Vagina (tissue), 2 donors: ENCODE results near the gene CPA2. TPM values are rescaled to one million over a fixed set of nuclear protein-coding genes. Genes with fewer than 3 reads are reported as not detected.

ENCODE experiments used
- DNase-seq, 2 donors: peaks; one replicate each; pipeline ENCODE4 v3.0.0-alpha.2; 2017; ENCODE audit errors: extremely low spot score in 2 of 2
- H3K27ac ChIP-seq: fragments of 200-600 bp; sonication (generic); one replicate; pipeline ENCODE4 v1.5.1; 2019
- H3K27me3 ChIP-seq: fragments of 200-600 bp; sonication (generic); one replicate; pipeline ENCODE4 v1.5.1; 2019
- H3K36me3 ChIP-seq, 2 donors: fragments of 200-600 bp; sonication (generic); one replicate each; pipeline ENCODE4 v1.5.1; 2017 to 2019
- H3K4me1 ChIP-seq: fragments of 200-600 bp; sonication (generic); one replicate; pipeline ENCODE4 v1.5.1; 2019
- H3K4me3 ChIP-seq, 2 donors: fragments of 200-600 bp; sonication (generic); 1 replicate in 1 of 2; 2 replicates in 1 of 2; pipeline ENCODE4 v1.5.1; 2016 to 2019
- H3K9me3 ChIP-seq: fragments of 200-600 bp; sonication (generic); one replicate; pipeline ENCODE4 v1.5.1; 2019
- POLR2A ChIP-seq, 2 donors: fragments of 450-650 bp; IDR thresholded peaks; one replicate each; pipeline ENCODE4 v1.6.1; 2017; ENCODE audit warnings: antibody characterized with exemption in 2 of 2, mild to moderate bottlenecking in 2 of 2, moderate library complexity in 2 of 2
- POLR2AphosphoS5 ChIP-seq, 2 donors: sonication (generic); formaldehyde crosslinking; IDR thresholded peaks; one replicate each; pipeline ENCODE4 v1.9.0; 2017; ENCODE audit warnings: antibody characterized with exemption in 2 of 2, mild to moderate bottlenecking in 2 of 2, low read depth in 1 of 2; ENCODE audit not compliant: insufficient read depth in 1 of 2
- intact Hi-C: fragments of 100-400 bp; cut with DNase I; formaldehyde crosslinking; loops from one replicate; pipeline ENCODE4 v1.15.1; 2023
- total RNA-seq: library from RNA; depleted of rRNA; stranded (reverse); fragments of >200 nt; gene quantifications from one replicate; pipeline ENCODE4 v1.2.3, GENCODE V29; 2016
- TF ChIP-seq, protein P1 (sequence below), 3 experiments: fragments of 450-650 bp in 2 of 3; fragments of 200-600 bp in 1 of 3; sonication (generic) in 1 of 3; IDR thresholded peaks; one replicate each; pipeline ENCODE4 v1.5.1; 2017 to 2019; ENCODE audit warnings: antibody characterized with exemption in 3 of 3, mild to moderate bottlenecking in 2 of 3, moderate library complexity in 2 of 3

CPA2 gene
- not detected for total RNA-seq

DNA sequence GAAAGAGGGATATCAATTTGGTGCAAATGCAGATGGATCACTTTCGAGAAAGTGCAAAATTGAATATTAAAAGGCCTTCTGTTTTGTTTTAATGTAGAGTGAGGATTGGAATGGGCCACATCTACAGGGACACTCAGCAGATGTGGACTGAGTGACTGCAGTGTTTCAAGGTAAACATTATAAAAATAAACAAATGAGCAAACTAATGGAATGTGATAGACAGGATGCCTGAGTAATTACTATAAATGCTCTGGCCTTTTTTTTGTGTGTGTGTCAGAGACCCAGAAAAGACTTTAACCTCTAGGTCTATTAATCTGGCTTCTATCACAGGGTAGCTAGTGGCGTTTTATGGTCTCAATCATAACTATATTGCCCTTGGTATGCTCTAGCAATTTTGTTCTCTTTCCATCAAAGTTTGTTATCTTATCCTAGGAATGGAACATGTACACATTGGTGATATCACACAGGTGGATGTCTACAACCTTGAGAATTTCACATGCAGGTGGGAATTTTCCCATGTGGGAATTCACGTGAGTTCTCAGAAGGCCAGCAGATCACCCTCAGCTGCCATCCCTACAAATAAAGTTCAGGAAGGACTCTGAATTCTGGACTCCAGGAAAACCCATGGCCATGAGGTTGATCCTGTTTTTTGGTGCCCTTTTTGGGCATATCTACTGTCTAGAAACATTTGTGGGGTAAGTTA lies at the start of gene CPA2:
TSS of gene CPA2 (plus strand) at position 606 of the 703 bp plus-strand sequence. CDS start at position 625, 19 bp downstream.
- Histone ChIP-seq H3K4me1 (no peaks in the 10 kb centered on the region), H3K36me3 (no peaks in the 10 kb centered on the region), H3K4me3 (no peak within 1 kb of the TSS), H3K27me3 (no peaks in the 10 kb centered on the region), H3K27ac (no peak within 1 kb of the TSS), H3K9me3 (no peaks in the 10 kb centered on the region)
- intact Hi-C loops: no loop called here
- TF ChIP-seq POLR2A (IDR thresholded peaks at IDR 0.05) (no peak), POLR2AphosphoS5 (IDR thresholded peaks at IDR 0.05; ENCODE audit: insufficient read depth in 1 of 2, low read depth in 1 of 2) (no peak)
- TF ChIP-seq, protein P1, sequence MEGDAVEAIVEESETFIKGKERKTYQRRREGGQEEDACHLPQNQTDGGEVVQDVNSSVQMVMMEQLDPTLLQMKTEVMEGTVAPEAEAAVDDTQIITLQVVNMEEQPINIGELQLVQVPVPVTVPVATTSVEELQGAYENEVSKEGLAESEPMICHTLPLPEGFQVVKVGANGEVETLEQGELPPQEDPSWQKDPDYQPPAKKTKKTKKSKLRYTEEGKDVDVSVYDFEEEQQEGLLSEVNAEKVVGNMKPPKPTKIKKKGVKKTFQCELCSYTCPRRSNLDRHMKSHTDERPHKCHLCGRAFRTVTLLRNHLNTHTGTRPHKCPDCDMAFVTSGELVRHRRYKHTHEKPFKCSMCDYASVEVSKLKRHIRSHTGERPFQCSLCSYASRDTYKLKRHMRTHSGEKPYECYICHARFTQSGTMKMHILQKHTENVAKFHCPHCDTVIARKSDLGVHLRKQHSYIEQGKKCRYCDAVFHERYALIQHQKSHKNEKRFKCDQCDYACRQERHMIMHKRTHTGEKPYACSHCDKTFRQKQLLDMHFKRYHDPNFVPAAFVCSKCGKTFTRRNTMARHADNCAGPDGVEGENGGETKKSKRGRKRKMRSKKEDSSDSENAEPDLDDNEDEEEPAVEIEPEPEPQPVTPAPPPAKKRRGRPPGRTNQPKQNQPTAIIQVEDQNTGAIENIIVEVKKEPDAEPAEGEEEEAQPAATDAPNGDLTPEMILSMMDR (IDR thresholded peaks at IDR 0.05): no peak
- DNase-seq: no peak

DNA sequence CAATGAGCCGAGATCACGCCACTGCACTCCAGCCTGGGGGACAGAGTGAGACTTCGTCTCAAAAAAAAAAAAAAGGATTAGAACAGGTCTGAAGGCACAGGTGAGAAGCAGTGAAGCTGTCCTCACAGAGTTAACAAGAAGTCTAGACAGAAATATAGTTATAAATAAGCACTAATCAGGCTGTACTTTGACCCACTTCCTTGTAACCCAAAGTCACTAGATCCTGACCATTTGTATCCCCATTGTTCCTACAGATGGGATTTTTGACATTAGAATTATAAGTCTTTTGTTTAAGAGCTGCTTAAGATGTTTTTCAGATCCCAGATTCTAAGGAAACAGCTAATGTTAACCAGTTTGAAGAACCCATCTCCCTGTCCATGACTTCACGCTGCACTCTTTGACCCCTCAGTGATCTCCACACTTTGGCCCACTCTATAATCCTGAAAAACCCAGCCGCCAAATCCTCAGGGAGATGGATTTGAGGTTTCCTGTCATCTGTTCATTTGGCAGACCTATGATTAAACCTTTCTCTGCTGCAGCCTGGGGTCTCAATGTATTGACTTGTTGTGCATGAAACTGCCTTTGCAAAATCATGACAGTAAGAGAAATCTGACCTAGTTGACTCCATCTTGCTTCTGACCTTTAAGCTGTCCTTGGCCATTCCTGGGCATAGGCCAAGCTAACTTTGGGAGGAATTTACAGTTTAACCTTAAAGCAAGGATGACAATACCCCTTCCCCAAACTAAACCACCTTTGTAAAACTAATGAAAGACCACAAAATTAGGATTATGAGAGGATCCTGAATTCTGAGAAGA lies 47.6 kb upstream of the CPA2 start:
- no peaks in the 10 kb centered on the region for H3K4me1 ChIP-seq
- H3K27ac ChIP-seq: no peak overlapping the region
- no peak overlapping the region for H3K4me3 ChIP-seq
- H3K36me3 ChIP-seq: no peaks in the 10 kb centered on the region
- no peak for DNase-seq
- intact Hi-C loops: no loop called here
- no peak for TF ChIP-seq POLR2AphosphoS5 (IDR thresholded peaks at IDR 0.05; ENCODE audit: insufficient read depth in 1 of 2, low read depth in 1 of 2)
- TF ChIP-seq POLR2A (IDR thresholded peaks at IDR 0.05): no peak
- TF ChIP-seq, protein P1 (IDR thresholded peaks at IDR 0.05): no peak
- H3K27me3 ChIP-seq: no peaks in the 10 kb centered on the region
- H3K9me3 ChIP-seq: no peaks in the 10 kb centered on the region

DNA sequence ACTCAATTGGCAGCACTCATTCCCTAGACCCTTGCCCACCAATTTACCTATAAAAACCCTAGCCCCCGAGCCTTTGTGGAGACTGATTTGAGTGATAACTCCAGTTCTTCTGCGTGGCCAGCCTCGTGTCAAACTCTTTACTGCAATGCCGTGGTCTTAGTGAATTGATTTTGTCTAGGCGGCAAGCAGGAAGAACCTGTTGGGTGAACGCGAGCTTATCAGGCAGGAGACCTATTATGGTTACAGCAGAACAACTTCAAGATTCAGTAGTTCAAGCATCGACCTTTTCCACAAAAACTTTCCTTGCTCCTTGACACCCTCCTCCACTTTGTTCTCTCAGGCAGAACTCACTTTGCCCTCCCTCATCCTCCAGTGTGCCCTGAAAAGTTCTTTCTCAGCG lies 46.8 kb upstream of the CPA2 start:
- no peak overlapping the region for H3K27ac ChIP-seq
- H3K27me3 ChIP-seq: no peaks in the 10 kb centered on the region
- intact Hi-C loops: no loop called here
- no peaks in the 10 kb centered on the region for H3K4me1 ChIP-seq
- no peaks in the 10 kb centered on the region for H3K9me3 ChIP-seq
- DNase-seq: no peak
- no peak for TF ChIP-seq POLR2AphosphoS5 (IDR thresholded peaks at IDR 0.05; ENCODE audit: insufficient read depth in 1 of 2, low read depth in 1 of 2)
- TF ChIP-seq, protein P1 (IDR thresholded peaks at IDR 0.05): no peak
- no peak overlapping the region for H3K4me3 ChIP-seq
- H3K36me3 ChIP-seq: no peaks in the 10 kb centered on the region

DNA sequence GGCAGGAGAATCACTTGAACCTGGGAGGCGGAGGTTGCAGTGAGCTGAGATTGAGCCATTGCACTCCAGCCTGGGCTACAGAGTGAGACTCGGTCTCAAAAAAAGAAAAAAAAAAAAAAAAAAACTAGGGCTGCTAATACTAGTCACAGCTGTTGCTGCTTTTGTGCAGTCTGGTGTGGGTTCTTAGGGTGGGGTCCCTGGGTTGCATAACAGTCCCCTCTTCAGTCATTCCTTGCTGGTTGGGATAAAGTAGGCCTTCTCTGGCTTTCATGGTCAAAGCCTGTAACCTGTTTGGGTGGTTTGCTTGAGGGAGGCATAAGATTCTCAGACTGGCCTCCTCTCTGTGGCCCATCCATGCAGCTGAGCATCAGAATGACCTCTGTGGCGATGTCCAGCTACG lies 44.9 kb upstream of the CPA2 start:
- Histone ChIP-seq H3K27ac (no peak overlapping the region), H3K27me3 (no peaks in the 10 kb centered on the region), H3K4me3 (no peak overlapping the region), H3K4me1 (no peaks in the 10 kb centered on the region), H3K36me3 (no peaks in the 10 kb centered on the region), H3K9me3 (no peaks in the 10 kb centered on the region)
- TF ChIP-seq, protein P1 (IDR thresholded peaks at IDR 0.05): no peak
- TF ChIP-seq POLR2AphosphoS5 (IDR thresholded peaks at IDR 0.05; ENCODE audit: insufficient read depth in 1 of 2, low read depth in 1 of 2) (no peak), POLR2A (IDR thresholded peaks at IDR 0.05) (no peak)
- no peak for DNase-seq
- intact Hi-C loops: no loop called here

DNA sequence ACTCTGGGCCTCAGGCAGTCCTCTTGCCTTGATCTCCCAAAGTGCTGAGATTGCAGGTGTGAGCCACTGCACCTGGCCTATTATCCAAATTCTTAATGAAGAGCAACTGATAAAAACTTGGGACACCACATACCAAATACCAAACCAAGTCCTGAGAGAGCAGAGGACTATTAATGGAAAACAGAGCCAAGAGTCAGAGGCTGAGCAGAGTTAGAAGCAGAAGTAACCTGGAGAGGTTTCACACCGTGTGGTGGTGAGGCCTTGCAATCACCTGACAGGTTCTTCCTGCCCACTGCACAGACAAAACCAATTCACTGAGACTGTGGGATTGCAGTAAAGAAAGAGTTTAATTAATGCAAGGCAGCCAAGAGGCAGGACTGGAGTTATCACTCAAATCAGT lies 43.0 kb upstream of the CPA2 start:
- intact Hi-C loops: no loop called here
- Histone ChIP-seq H3K36me3 (no peaks in the 10 kb centered on the region), H3K4me3 (no peak overlapping the region), H3K27ac (no peak overlapping the region), H3K27me3 (no peaks in the 10 kb centered on the region), H3K9me3 (no peaks in the 10 kb centered on the region), H3K4me1 (peaks cover 14% of the 10 kb centered on the region)
- no peak for DNase-seq
- TF ChIP-seq, protein P1 (IDR thresholded peaks at IDR 0.05): no peak
- no peak for TF ChIP-seq POLR2AphosphoS5 (IDR thresholded peaks at IDR 0.05; ENCODE audit: insufficient read depth in 1 of 2, low read depth in 1 of 2)
- no peak for TF ChIP-seq POLR2A (IDR thresholded peaks at IDR 0.05)
